HG03439 (cell line): ENCODE data around the gene BTN1A1.
A peak's percentile ranks its signal among the peaks of the same experiment; 100 is the strongest.
"Not testable (repeated sequence)": the region's sequence is repeated elsewhere in the genome, so short reads cannot be mapped to it uniquely, and the experiment has no call there.

ENCODE experiments used
- ATAC-seq: cut with Tn5 transposase; IDR thresholded peaks from one replicate; pipeline ENCODE4 v1.9.1; 2021; ENCODE audit warnings: mild to moderate bottlenecking, moderate library complexity; ENCODE audit not compliant: unreplicated experiment

The BTN1A1 gene

GRCh38 chr6:26536571-26537159 lies 36.6 kb downstream of the BTN1A1 start:
- ATAC-seq: no peak

- ATAC-seq: peak; percentile 52
Measured at GRCh38 chr6:26537160-26537845, 37.2 kb downstream of the BTN1A1 start.

- peak; percentile 48 for ATAC-seq
Measured at GRCh38 chr6:26537846-26538571, 37.9 kb downstream of the BTN1A1 start, which contains the start of gene HMGN4. Gene HMGN4, plus strand, starts transcription at chr6:26538366. Its CDS starts 6,841 bp downstream, at chr6:26545207.

GRCh38 chr6:26538572-26538902 lies 38.4 kb downstream of the BTN1A1 start:
- ATAC-seq: no peak

GRCh38 chr6:26539071-26539615 lies 39.0 kb downstream of the BTN1A1 start:
- ATAC-seq: no peak

GRCh38 chr6:26541579-26541978 lies 41.5 kb downstream of the BTN1A1 start:
- ATAC-seq: no peak

- ATAC-seq: no peak
Measured at GRCh38 chr6:26543953-26544352, 43.9 kb downstream of the BTN1A1 start.

GRCh38 chr6:26544473-26544872 lies 44.4 kb downstream of the BTN1A1 start:
- ATAC-seq: no peak

- no peak for ATAC-seq
Measured at GRCh38 chr6:26545627-26546026, 45.5 kb downstream of the BTN1A1 start.

GRCh38 chr6:26547363-26547762 lies 47.3 kb downstream of the BTN1A1 start:
- not testable (repeated sequence) for ATAC-seq

GRCh38 chr6:26550250-26550993 lies 50.3 kb downstream of the BTN1A1 start:
- ATAC-seq: no peak

- no peak for ATAC-seq
Measured at GRCh38 chr6:26552205-26552604, 52.1 kb downstream of the BTN1A1 start.

GRCh38 chr6:26552640-26553188 lies 52.6 kb downstream of the BTN1A1 start:
- no peak for ATAC-seq

GRCh38 chr6:26553264-26553634 lies 53.1 kb downstream of the BTN1A1 start:
- peak; percentile 39 for ATAC-seq

GRCh38 chr6:26553635-26554446 lies 53.7 kb downstream of the BTN1A1 start:
- ATAC-seq: peak; percentile 45

GRCh38 chr6:26554447-26554696 lies 54.3 kb downstream of the BTN1A1 start:
- ATAC-seq: no peak

GRCh38 chr6:26554697-26555504 lies 54.8 kb downstream of the BTN1A1 start:
- peak; percentile 34 for ATAC-seq

GRCh38 chr6:26555505-26556262 lies 55.6 kb downstream of the BTN1A1 start:
- no peak for ATAC-seq
